PC-9 (cell line): ENCODE data around the gene E2F7. TPM values are rescaled to one million over a fixed set of nuclear protein-coding genes. Genes with fewer than 3 reads are reported as not detected.

Source experiments
- BruUV-seq: library from RNA; stranded (reverse); fragments of 400-500 nt; replicated peaks from 2 replicates; lab custom pipeline; 2021; lab: Mats Ljungman, UMichigan
- CTCF ChIA-PET: fragments of 300-600 bp; sonication (Branson Sonifier 250); formaldehyde crosslinking; loops from one replicate; lab custom pipeline; 2022; ENCODE audit warnings: antibody characterized with exemption; lab: Charles Lee
- POLR2A ChIA-PET: fragments of 300-600 bp; sonication (Branson Sonifier 250); formaldehyde crosslinking; loops from one replicate; lab custom pipeline; 2022; ENCODE audit warnings: antibody characterized with exemption; ENCODE audit not compliant: unreplicated experiment; lab: Charles Lee
- DNase-seq, 2 experiments: peaks; one replicate each; pipeline versions ENCODE4 v3.0.0 to v3.0.0-alpha.2; 2015 to 2022; ENCODE audit warnings: mixed read lengths in 1 of 2
- H2AFZ ChIP-seq: fragments of 200-600 bp; sonication (generic); 2 replicates; pipeline ENCODE4 v1.8.1; 2017; ENCODE audit warnings: antibody characterized with exemption
- H3F3A ChIP-seq: fragments of 200-600 bp; sonication (generic); 2 replicates; pipeline ENCODE4 v1.8.1; 2017; ENCODE audit warnings: antibody characterized with exemption, mild to moderate bottlenecking, low read depth; ENCODE audit not compliant: insufficient read depth
- H3K27ac ChIP-seq: fragments of 200-600 bp; sonication (generic); 2 replicates; pipeline ENCODE4 v1.6.1; 2016; ENCODE audit warnings: mixed run types
- H3K27me3 ChIP-seq: fragments of 200-600 bp; sonication (generic); 2 replicates; pipeline ENCODE4 v1.6.1; 2016; ENCODE audit warnings: low read depth, mixed run types; ENCODE audit not compliant: insufficient read depth
- H3K36me3 ChIP-seq: fragments of 200-600 bp; sonication (generic); 2 replicates; pipeline ENCODE4 v1.6.1; 2016; ENCODE audit warnings: low read depth, mixed run types
- H3K4me1 ChIP-seq: fragments of 200-600 bp; sonication (generic); replicated peaks from 2 replicates; pipeline ENCODE4 v1.6.1; 2016; ENCODE audit warnings: mixed run types; ENCODE audit not compliant: insufficient read depth
- H3K4me2 ChIP-seq: fragments of 200-600 bp; sonication (generic); 2 replicates; pipeline ENCODE4 v1.6.1; 2017; ENCODE audit warnings: mixed run types
- H3K4me3 ChIP-seq: fragments of 200-600 bp; sonication (generic); 2 replicates; pipeline ENCODE4 v1.6.1; 2016; ENCODE audit warnings: mixed run types
- H3K79me2 ChIP-seq: fragments of 200-600 bp; sonication (generic); 2 replicates; pipeline ENCODE4 v1.6.1; 2017; ENCODE audit warnings: low read depth, mixed run types
- H3K9me2 ChIP-seq: fragments of 200-600 bp; sonication (generic); 2 replicates; pipeline ENCODE4 v1.8.1; 2017; ENCODE audit warnings: mild to moderate bottlenecking; ENCODE audit not compliant: insufficient read depth
- H3K9me3 ChIP-seq: fragments of 200-600 bp; sonication (generic); 2 replicates; pipeline ENCODE4 v1.8.1; 2016; ENCODE audit warnings: low read depth; ENCODE audit not compliant: insufficient read depth
- H4K20me1 ChIP-seq: fragments of 200-600 bp; sonication (generic); 2 replicates; pipeline ENCODE4 v1.8.1; 2017; ENCODE audit not compliant: insufficient read depth
- CTCF ChIP-seq: fragments of 200-600 bp; sonication (generic); conservative IDR thresholded peaks from 2 replicates; pipeline ENCODE4 v1.6.1; 2017; ENCODE audit warnings: mixed run types, antibody characterized with exemption, mild to moderate bottlenecking, moderate library complexity
- EZH2 ChIP-seq: fragments of 200-600 bp; sonication (generic); IDR thresholded peaks from 2 replicates; pipeline ENCODE4 v1.8.0; 2017; ENCODE audit warnings: antibody characterized with exemption, low read depth
- intact Hi-C: fragments of 100-400 bp; cut with micrococcal nuclease; formaldehyde crosslinking; loops from one replicate; pipeline ENCODE4 v1.10.0; 2022; ENCODE audit not compliant: unreplicated experiment
- total RNA-seq: library from RNA; stranded (reverse); gene quantifications from 2 replicates; pipeline ENCODE4 v1.2.3, GENCODE V29; 2021

Gene E2F7
- total RNA-seq, 1 experiment from 2014 or later = 14.6 TPM

- Histone ChIP-seq H3K27ac (no peak overlapping the region), H3K4me2 (no peak overlapping the region)
Observed at GRCh38 chr12:77060136-77060882, 5.1 kb downstream of the E2F7 start.

GRCh38 chr12:77058740-77059139 is 6.6 kb downstream of the E2F7 start:
- Histone ChIP-seq H3K4me1 (peaks cover under 1% of the 10 kb centered on the region; the same call in 1 of the 2 replicates), H3K27ac (no peak overlapping the region), H3K79me2 (no peaks in the 10 kb centered on the region), H3F3A (no peaks in the 10 kb centered on the region), H3K4me3 (no peak overlapping the region), H3K27me3 (no peaks in the 10 kb centered on the region), H3K9me2 (no peaks in the 10 kb centered on the region), H4K20me1 (no peaks in the 10 kb centered on the region), H2AFZ (no peak overlapping the region), H3K9me3 (no peaks in the 10 kb centered on the region), H3K36me3 (no peaks in the 10 kb centered on the region; the same call in 1 of the 2 replicates), H3K4me2 (no peak overlapping the region)
- intact Hi-C loops = no loop called here
- TF ChIP-seq CTCF (no peak), EZH2 (no peak)
- no peak for DNase-seq
- ChIA-PET CTCF (no interaction called here), POLR2A (no interaction called here)
- BruUV-seq = no TSS peak

More at GRCh38 chr12:77060136-77060882, 5.1 kb downstream of the E2F7 start:
- H3K9me2 ChIP-seq = no peaks in the 10 kb centered on the region
- H3K9me3 ChIP-seq = no peaks in the 10 kb centered on the region
- H3K27me3 ChIP-seq = no peaks in the 10 kb centered on the region
- no peak overlapping the region for H2AFZ ChIP-seq
- H3K4me3 ChIP-seq = no peak overlapping the region
- intact Hi-C loops = no loop called here
- ChIA-PET POLR2A (interaction anchor here (0.6 kb wide), 1 partner anchor 199 kb away, joined by 4 read pairs; no protein-coding TSS in a partner anchor), CTCF (no interaction called here)
- peaks cover 11% of the 10 kb centered on the region for H3K4me1 ChIP-seq
- H3K79me2 ChIP-seq = no peaks in the 10 kb centered on the region
- DNase-seq = no peak
- TF ChIP-seq EZH2 (no peak), CTCF (no peak)
- H3F3A ChIP-seq = no peaks in the 10 kb centered on the region
- no TSS peak for BruUV-seq
- H3K36me3 ChIP-seq = no peaks in the 10 kb centered on the region
- no peaks in the 10 kb centered on the region for H4K20me1 ChIP-seq

- no peaks in the 10 kb centered on the region for H3K9me2 ChIP-seq
- H3F3A ChIP-seq = no peaks in the 10 kb centered on the region
- no peak overlapping the region for H3K27ac ChIP-seq
- ChIA-PET CTCF (no interaction called here), POLR2A (interaction anchor here (0.6 kb wide), 1 partner anchor 26 kb away, joined by 8 read pairs; no protein-coding TSS in a partner anchor)
- no peaks in the 10 kb centered on the region for H3K9me3 ChIP-seq
- H4K20me1 ChIP-seq = no peaks in the 10 kb centered on the region
- TF ChIP-seq EZH2 (no peak), CTCF (no peak)
- no peak overlapping the region for H3K4me3 ChIP-seq
- no TSS peak for BruUV-seq
- no peak for DNase-seq
- H3K4me1 ChIP-seq = no peaks in the 10 kb centered on the region
- H3K4me2 ChIP-seq = no peak overlapping the region
- intact Hi-C loops = loop anchor here (5.0 kb wide), 1 partner anchor 632 kb away; no protein-coding TSS in a partner anchor
- H2AFZ ChIP-seq = no peak overlapping the region
- H3K27me3 ChIP-seq = no peaks in the 10 kb centered on the region
- H3K79me2 ChIP-seq = no peaks in the 10 kb centered on the region
- no peaks in the 10 kb centered on the region; the same call in 1 of the 2 replicates for H3K36me3 ChIP-seq
Observed at GRCh38 chr12:77054851-77055250, 10.5 kb downstream of the E2F7 start.
